Esophagus muscularis mucosa (tissue), 4 donors: ENCODE results near the gene OIP5. TPM values are rescaled to one million over a fixed set of nuclear protein-coding genes. Genes with fewer than 3 reads are reported as not detected.
"Not testable (repeated sequence)": the region's sequence is repeated elsewhere in the genome, so short reads cannot be mapped to it uniquely, and the experiment has no call there.

ENCODE experiments used
- DNase-seq: peaks from one replicate; pipeline ENCODE4 v3.0.0-alpha.2; 2017; ENCODE audit errors: extremely low spot score
- H3K27ac ChIP-seq, 4 donors: fragments of 200-600 bp; sonication (generic); replicated peaks in 1 of 4; 1 replicate in 3 of 4; 2 replicates in 1 of 4; pipeline ENCODE4 v1.5.1; 2016 to 2019; ENCODE audit warnings: mild to moderate bottlenecking in 1 of 4
- H3K27me3 ChIP-seq, 4 donors: fragments of 200-600 bp; sonication (generic); one replicate each; pipeline versions ENCODE4 v1.5.1 to v1.6.0; 2016 to 2019
- H3K36me3 ChIP-seq, 4 donors: fragments of 200-600 bp; sonication (generic); one replicate each; pipeline ENCODE4 v1.5.1; 2016 to 2019
- H3K4me1 ChIP-seq, 4 donors: fragments of 200-600 bp; sonication (generic); one replicate each; pipeline ENCODE4 v1.5.1; 2016 to 2019
- H3K4me3 ChIP-seq, 4 donors: fragments of 200-600 bp; sonication (generic); 1 replicate in 2 of 4; 2 replicates in 2 of 4; pipeline ENCODE4 v1.5.1; 2016 to 2019; ENCODE audit warnings: mild to moderate bottlenecking in 4 of 4, moderate library complexity in 1 of 4
- H3K9me3 ChIP-seq, 4 donors: fragments of 200-600 bp; sonication (generic); 1 replicate in 3 of 4; 2 replicates in 1 of 4; pipeline ENCODE4 v1.5.1; 2016 to 2019
- EP300 ChIP-seq: sonication (generic); formaldehyde crosslinking; IDR thresholded peaks from one replicate; pipeline ENCODE4 v1.6.1; 2017; ENCODE audit warnings: antibody characterized with exemption
- POLR2A ChIP-seq: fragments of 450-650 bp; IDR thresholded peaks from one replicate; pipeline ENCODE4 v1.6.1; 2017; ENCODE audit warnings: antibody characterized with exemption, moderate library complexity, mild to moderate bottlenecking, low read depth
- POLR2AphosphoS5 ChIP-seq, 2 donors: sonication (generic); formaldehyde crosslinking; IDR thresholded peaks; one replicate each; pipeline ENCODE4 v1.6.1; 2017; ENCODE audit warnings: antibody characterized with exemption in 2 of 2
- WGBS: methylation state at CpG from one replicate; pipeline ENCODE4 v1.1.5; 2018; 5-methylcytosine and 5-hydroxymethylcytosine counted together
- intact Hi-C: fragments of 100-400 bp; cut with DNase I; formaldehyde crosslinking; loops from one replicate; pipeline ENCODE4 v1.15.1; 2023
- total RNA-seq, 4 donors: library from RNA; depleted of rRNA; stranded (reverse); fragments of >200 nt; gene quantifications; one replicate each; pipeline versions ENCODE4 v1.1.0 to v1.2.1, GENCODE V29; 2016
- TF ChIP-seq, protein P1 (sequence below), 3 experiments: fragments of 200-600 bp in 2 of 3; fragments of 450-650 bp in 1 of 3; sonication (generic) in 2 of 3; IDR thresholded peaks; one replicate each; pipeline ENCODE4 v1.5.1; 2017 to 2019; ENCODE audit warnings: antibody characterized with exemption in 3 of 3, mild to moderate bottlenecking in 2 of 3, moderate library complexity in 1 of 3

Gene OIP5
- total RNA-seq, 4 donors from 2014 or later = 0.39 TPM; not detected in 3

DNA sequence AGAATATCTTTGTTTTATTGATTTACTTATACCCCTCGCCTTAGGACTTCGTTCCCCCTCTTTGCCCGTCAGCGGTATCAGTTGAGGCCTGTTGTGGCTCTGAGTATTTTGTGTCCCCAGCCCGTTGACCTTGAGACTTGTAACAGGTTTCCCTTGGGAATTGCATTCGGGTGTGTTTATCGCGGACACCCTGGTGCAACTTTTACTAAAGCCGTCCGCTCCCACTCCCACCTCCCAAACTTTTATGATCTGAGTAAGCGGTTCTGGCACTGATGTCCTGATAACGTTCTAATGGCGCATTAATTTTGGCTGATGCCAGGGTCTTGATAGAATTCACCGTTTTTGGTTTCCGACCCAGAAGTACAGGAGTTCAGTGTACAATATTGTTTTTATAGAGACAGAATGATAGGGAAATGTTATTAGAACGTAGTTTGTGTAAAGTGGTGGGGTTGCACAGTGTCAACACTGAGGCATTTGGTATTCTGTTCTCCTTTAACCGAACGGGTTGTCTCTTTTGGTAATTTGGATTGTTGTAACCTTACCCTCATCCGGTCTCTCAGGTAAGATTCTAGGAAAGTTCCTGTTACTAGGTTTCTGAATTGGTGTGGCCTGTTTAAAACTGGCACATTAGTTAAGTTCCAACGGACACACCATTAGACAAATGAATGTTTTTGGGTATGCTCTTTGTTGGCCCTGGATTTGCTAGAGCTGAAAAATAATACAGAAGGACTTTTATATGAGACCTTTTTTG, 47.8 kb downstream of the OIP5 start:
- Histone ChIP-seq H3K4me3 (peak overlapping the region; percentile 83 to 99 (median 89)), H3K9me3 (no peaks in the 10 kb centered on the region), H3K27ac (peak overlapping the region; percentile 90 to 96 (median 92)), H3K36me3 (peaks cover 22 to 50% (median 41%) of the 10 kb centered on the region in 4 donors), H3K4me1 (peaks cover 28 to 47% (median 43%) of the 10 kb centered on the region in 4 donors), H3K27me3 (no peaks in the 10 kb centered on the region)
- intact Hi-C loops = loop anchor here (5.0 kb wide), 3 partner anchors 48 to 167 kb away; partner anchors contain the start of genes CHP1, EXD1, INO80 and NUSAP1
- TF ChIP-seq EP300 (no peak), POLR2AphosphoS5 (IDR thresholded peaks at IDR 0.05) (no peak), POLR2A (no peak)
- TF ChIP-seq, protein P1, sequence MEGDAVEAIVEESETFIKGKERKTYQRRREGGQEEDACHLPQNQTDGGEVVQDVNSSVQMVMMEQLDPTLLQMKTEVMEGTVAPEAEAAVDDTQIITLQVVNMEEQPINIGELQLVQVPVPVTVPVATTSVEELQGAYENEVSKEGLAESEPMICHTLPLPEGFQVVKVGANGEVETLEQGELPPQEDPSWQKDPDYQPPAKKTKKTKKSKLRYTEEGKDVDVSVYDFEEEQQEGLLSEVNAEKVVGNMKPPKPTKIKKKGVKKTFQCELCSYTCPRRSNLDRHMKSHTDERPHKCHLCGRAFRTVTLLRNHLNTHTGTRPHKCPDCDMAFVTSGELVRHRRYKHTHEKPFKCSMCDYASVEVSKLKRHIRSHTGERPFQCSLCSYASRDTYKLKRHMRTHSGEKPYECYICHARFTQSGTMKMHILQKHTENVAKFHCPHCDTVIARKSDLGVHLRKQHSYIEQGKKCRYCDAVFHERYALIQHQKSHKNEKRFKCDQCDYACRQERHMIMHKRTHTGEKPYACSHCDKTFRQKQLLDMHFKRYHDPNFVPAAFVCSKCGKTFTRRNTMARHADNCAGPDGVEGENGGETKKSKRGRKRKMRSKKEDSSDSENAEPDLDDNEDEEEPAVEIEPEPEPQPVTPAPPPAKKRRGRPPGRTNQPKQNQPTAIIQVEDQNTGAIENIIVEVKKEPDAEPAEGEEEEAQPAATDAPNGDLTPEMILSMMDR (IDR thresholded peaks at IDR 0.05) = no peak
- no peak for DNase-seq
- 1% methylated on average over 20 of the region's 20 CpGs for WGBS

DNA sequence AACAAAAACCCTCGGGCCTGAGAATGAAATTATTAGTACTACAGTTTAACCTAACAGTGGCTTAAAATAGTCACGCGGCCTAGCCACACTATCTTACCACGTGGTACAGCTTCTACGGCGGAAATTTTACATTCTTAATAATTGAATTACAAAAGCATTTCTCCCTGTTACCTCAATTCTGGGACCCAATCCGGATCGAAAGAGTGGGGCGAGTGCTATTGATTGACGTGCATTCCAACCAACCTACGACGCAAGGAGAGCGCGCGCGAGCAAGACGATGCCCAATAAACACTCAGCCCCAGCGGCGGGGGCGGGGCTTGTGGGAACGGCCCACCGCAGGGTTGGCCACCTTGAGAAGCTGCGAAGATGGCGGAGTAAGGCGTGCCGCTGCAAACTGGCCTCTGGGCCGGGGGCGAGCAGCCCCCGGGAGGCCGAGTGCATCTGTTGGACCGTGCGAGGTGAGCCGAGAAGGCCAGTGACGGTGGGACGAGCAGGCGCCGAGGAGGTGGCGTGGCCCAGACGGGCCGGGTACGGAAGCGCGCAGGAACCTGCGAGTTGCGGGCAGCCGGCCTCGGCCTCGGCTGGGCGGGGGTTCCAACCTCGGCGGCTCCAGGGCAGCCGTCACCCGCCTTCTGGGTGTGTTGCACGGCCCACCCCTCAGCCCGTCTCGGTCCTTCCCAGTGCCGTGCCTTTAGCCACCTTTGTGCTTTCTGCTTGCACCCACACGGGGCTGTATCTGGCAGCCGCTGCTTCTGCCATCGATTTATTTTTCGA, 48.6 kb downstream of the OIP5 start:
- peak; percentile 99 for DNase-seq
- Histone ChIP-seq H3K27ac (peak overlapping the region; percentile 90 to 96 (median 92)), H3K4me1 (peaks cover 28 to 44% (median 42%) of the 10 kb centered on the region in 4 donors), H3K9me3 (no peaks in the 10 kb centered on the region), H3K27me3 (no peaks in the 10 kb centered on the region), H3K36me3 (peaks cover 28 to 52% (median 44%) of the 10 kb centered on the region in 4 donors), H3K4me3 (peak overlapping the region; percentile 83 to 99 (median 89))
- under 1% methylated on average over 22 of the region's 61 CpGs for WGBS
- intact Hi-C loops = loop anchor here (5.0 kb wide), 1 partner anchor 167 kb away; the partner anchor contains the start of gene INO80
- TF ChIP-seq POLR2A (peak; percentile 82), POLR2AphosphoS5 (IDR thresholded peaks at IDR 0.05) (peak; percentile 95 to 96), EP300 (no peak)

DNA sequence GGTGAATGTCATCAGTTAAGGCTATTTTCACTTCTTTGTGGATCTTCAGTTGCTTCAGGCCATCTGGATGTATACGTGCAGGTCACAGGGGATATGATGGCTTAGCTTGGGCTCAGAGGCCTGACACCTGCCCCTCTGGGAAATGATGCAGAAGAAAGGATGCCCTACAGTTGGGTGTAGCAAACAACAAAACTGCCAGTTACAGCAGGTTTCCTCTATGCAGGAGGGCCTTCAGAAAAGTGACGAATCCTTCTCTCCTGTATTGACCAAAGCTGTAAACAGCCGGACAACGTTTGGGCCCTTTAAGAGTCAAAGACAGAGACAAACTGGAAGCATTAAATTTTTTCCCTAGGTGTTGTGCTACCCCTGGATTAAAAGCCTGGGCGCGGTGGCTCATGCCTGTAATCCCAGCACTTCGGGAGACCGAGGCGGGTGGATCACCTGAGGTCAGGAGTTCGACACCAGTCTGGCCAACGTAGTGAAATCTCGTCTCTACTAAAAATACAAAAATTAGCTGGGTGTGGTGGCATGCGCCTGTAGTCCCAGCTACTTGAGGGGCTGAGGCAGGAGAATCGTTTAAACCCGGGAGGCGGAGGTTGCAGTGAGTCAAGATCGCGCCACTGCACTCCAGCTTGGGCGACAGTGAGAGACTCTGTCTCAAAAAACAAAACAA, 49.3 kb downstream of the OIP5 start:
- H3K27ac ChIP-seq = peak overlapping the region; percentile 90 to 96 (median 92)
- H3K36me3 ChIP-seq = peaks cover 28 to 52% (median 43%) of the 10 kb centered on the region in 4 donors
- H3K4me1 ChIP-seq = peaks cover 21 to 37% (median 35%) of the 10 kb centered on the region in 4 donors
- H3K9me3 ChIP-seq, DNase-seq, H3K27me3 ChIP-seq: not testable (repeated sequence)
- H3K4me3 ChIP-seq = peak overlapping the region; percentile 83 to 99 (median 89)
- 47% methylated on average over 19 of the region's 19 CpGs for whole genome bisulfite sequencing
- intact Hi-C loops = loop anchor here (5.0 kb wide), 1 partner anchor 166 kb away; the partner anchor contains the start of gene INO80

DNA sequence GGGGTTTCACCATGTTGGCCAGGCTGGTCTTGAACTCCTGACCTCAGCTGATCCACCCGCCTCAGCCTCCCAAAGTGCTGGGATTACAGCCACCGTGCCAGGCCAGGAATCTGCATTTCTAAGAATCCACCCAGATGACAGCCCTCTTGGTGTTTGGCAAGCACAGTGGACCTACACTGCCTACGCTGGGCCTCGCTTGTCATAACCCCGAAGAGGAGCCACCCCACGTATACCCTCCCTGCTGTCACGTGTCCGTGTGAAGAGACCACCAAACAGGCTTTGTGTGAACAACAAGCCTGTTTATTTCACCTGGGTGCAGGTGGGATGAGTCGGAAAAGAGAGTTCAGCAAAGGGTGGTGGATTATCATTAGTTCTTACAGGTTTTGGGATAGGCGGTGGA, 50.0 kb downstream of the OIP5 start:
- not testable (repeated sequence) for H3K9me3 ChIP-seq, DNase-seq, H3K4me3 ChIP-seq, H3K27me3 ChIP-seq
- Histone ChIP-seq H3K27ac (peak overlapping the region in 1 of 4 donors; percentile 96), H3K4me1 (peaks cover 17 to 31% (median 29%) of the 10 kb centered on the region in 4 donors), H3K36me3 (peaks cover 21 to 51% (median 43%) of the 10 kb centered on the region in 4 donors)
- intact Hi-C loops = loop anchor here (5.0 kb wide), 1 partner anchor 165 kb away; the partner anchor contains the start of gene INO80
- WGBS = 91% methylated on average over 5 of the region's 10 CpGs

DNA sequence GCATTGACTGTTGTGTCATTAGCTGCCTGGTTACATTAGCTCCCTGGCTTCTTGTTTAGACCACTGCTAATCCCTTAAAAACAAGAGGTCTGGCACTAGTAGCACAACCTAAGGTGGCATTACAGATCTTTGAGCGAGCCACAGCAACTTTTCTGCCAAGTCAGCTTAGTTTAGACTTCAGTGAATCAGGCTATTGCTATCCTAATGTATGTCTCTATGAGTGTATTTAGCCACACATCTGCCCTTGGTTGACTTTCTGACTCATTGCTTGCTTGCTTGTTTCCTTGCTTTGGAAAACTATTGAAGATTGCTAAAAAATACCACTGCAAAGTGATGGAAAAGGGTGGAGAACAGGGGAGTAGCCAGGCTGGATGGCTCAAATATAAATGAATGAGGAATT, 51.2 kb downstream of the OIP5 start:
- WGBS = 80% methylated on average over 1 of the region's 1 CpG

More for the DNA sequence above, 51.2 kb downstream of the OIP5 start:
- no peak overlapping the region for H3K4me3 ChIP-seq
- intact Hi-C loops = loop anchor here (5.0 kb wide), 1 partner anchor 164 kb away; the partner anchor contains the start of gene INO80
- H3K27ac ChIP-seq = no peak overlapping the region
- H3K9me3 ChIP-seq = no peaks in the 10 kb centered on the region
- peaks cover 15 to 51% (median 42%) of the 10 kb centered on the region in 4 donors for H3K36me3 ChIP-seq
- no peaks in the 10 kb centered on the region for H3K27me3 ChIP-seq
- DNase-seq = no peak
- TF ChIP-seq, protein P1 (IDR thresholded peaks at IDR 0.05) = no peak
- TF ChIP-seq POLR2A (no peak), EP300 (no peak), POLR2AphosphoS5 (IDR thresholded peaks at IDR 0.05) (no peak)
- H3K4me1 ChIP-seq = peaks cover 12 to 21% (median 19%) of the 10 kb centered on the region in 4 donors
